Stimulated activated CD4-positive, alpha-beta T cell treated with anti-CD3 and anti-CD28 coated beads, Interleukin-1b, Interleukin-23, amount 100 ng/mL, for 24 hours (primary cell): ENCODE measurements around the gene MORN5.

Experiments
- DNase-seq, 4 experiments: peaks; one replicate each; pipeline ENCODE4 v3.0.0-alpha.2; 2020; ENCODE audit warnings: low read depth in 4 of 4, low spot score in 1 of 4

The MORN5 gene

GRCh38 chr9:122190597-122191381 lies 31.1 kb downstream of the MORN5 start:
- DNase-seq = peak in 1 of 4 experiments; percentile 1

- DNase-seq = no peak
Measured at GRCh38 chr9:122191584-122191983, 31.9 kb downstream of the MORN5 start.

GRCh38 chr9:122192261-122192875 lies 32.7 kb downstream of the MORN5 start:
- no peak for DNase-seq

GRCh38 chr9:122192914-122193525 lies 33.3 kb downstream of the MORN5 start:
- no peak for DNase-seq

DNA sequence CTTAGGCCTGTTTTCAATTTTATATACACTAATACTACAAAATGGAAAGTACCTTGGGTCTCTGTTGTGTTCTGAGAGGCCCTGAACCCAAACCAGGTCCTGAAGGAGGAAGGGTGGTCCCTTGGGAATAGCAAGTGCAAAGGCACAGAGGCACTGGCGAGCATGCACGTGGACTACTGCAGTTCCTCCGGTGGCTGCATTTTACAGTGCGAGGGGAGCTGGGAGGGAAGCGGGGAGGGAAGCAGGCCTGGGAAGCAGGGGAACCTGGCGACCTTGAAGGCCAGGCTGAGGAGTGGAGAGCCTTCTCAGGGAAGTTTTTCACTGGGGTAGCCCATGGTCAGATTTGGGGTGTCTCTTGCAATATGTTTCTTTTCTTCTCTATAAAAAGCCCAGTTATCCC lies 33.9 kb downstream of the MORN5 start:
- DNase-seq = no peak

- no peak for DNase-seq
Measured at GRCh38 chr9:122195875-122196274, 36.2 kb downstream of the MORN5 start.

GRCh38 chr9:122197426-122197825 lies 37.7 kb downstream of the MORN5 start:
- no peak for DNase-seq

DNA sequence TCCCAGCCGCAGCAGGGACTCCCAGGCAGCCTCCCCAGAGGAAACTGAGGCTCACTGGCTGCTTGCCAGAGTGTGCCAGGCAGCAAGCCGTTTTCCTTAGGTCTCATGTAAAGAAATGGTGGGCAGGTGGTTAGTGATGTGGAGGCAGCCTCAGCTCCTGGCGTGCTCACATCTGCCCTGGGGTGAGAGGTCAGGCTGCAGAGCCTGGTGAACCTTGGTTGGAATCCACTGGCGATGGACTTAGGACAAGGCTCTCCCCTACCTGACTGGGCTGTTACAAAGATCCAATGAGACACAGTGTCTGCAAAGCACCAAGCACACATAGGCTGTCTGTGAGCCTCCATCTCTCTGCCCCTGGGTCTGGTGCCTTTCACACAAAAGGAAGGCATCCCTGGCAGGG lies 38.2 kb downstream of the MORN5 start:
- DNase-seq = no peak

DNA sequence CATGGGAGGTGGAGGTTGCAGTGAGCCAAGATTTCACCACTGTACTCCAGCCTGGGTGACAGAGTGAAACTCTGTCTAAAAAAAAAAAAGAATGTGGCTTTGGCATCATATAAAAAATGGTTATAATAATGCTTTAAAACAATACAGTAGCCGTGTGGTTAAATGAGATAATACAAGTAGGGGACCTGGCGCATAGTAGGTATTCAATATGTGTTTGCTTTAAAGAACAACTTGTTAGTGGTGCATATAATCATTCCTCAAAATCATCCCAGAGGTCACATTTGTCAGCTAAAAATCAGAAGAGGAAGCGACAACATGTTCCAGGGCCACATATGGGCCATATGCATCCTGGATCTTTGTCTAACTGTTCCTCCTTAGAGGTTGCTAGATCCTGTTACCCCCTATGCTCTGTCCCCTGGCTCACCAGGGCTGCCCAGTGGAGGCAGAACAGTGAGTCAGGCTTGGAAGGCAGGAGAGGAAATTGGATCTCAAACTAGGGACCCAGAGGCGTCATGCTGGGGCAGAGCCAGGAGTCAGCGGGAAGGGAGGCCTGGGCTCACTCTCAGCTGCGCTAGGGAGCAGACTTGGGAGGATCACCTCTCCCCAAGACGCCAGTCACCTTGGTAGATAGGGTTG lies 41.4 kb downstream of the MORN5 start:
- DNase-seq = no peak

- no peak for DNase-seq
Measured at GRCh38 chr9:122201641-122202040, 41.9 kb downstream of the MORN5 start.

- no peak for DNase-seq
Measured at GRCh38 chr9:122202111-122202510, 42.4 kb downstream of the MORN5 start.

DNA sequence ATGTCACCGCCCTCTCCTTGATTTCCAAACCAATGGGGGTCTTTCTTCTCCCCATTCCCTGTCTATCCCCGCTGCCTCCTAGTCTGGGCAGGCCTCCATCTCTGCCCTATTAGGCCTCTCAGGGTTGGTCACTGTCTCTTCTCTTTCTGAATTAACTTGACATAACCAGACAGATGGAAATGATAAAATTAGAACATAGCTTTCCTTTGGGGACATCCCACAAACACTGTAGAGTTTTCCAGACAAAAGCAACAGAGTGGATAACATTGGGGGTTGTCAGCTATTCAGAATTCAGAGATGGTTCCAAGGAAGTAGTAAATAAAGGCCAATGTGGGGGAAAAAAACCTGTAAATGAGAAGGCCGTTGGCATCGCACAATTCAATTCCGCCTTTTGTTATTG lies 44.3 kb downstream of the MORN5 start:
- DNase-seq = no peak

DNA sequence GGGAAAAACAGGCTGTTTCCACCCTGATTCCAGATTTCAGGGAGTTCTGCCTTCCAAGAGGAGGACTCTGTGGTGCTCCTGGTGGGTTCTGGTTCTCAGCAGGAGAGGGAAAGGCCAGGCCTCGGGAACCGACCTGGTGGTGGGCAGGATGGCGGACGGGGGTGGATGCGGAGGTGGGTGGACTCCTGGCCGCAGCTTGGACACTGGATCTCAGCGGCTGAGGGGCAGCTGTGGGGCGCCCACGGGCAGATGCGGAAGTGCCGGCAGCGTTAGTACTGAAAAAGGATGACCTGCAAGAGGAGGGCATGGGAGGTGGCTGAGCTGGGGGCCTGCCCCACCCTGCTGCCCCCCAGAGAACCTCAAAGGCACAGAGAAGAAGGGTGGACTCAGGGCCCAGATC lies 44.8 kb downstream of the MORN5 start:
- no peak for DNase-seq

DNA sequence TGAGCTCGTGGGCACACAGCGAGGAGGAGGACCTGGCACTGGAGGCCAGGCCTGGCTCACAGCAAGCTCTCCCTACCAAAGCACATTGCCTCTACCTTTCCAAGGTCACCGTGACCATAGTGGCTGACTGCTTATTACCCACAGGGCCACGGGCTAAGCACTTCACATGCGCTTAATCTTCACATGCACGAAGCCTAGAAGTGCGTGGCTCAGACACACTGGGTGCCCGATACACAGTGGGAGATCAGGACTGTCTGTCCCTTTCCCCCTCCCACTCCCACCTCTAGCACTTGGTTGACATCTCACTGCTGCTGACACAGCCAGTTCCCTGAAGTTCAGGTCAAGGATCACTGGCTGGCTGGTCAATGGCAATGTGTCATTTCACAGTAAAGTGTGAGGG lies 45.5 kb downstream of the MORN5 start:
- DNase-seq = no peak

DNA sequence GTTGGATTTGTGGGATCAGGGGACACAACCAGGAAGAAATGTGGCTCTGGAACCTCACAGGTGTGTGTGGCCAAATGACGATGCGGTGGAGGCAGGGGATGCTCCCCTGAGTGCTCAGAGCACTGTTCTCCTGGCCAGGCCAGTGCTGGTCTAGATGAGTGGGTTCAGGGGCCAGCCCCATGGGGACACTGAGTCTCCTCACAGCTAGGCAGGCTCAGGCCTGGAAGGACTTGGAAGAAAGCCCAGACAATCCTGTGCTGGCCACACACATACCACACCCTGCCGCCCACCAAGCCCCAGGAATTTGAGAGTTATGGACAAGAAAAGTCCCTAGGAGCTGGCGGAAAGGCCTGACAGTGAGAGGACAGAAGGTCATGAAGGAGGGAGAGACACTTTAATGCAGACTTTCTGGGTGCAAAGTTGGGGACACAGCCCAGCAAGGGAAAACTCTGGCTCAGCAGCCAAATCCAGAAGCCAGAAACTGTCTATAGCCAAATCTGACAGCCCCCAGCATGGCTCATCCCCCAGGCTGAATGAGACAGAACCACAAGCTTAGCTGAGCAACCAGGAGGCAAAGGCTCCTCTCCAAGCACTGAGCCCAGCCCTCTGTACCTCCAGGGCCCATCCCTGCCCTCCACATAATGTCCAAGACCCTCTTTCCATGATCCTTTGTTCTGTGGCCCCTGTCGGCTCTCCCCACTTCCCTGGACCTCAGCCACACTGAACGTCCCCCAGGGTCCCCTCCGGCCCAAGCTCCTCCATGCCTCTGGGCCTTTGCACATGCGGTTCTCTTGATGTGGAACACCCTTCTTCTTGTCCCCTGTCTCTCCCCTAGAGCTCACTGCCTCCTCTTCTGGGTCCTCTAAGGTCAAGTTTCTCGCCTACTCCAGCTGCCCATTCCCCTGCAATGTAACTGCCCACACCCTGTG lies 46.7 kb downstream of the MORN5 start:
- DNase-seq = no peak

- DNase-seq = no peak
Measured at GRCh38 chr9:122207096-122207495, 47.4 kb downstream of the MORN5 start.

GRCh38 chr9:122209451-122209850 lies 49.7 kb downstream of the MORN5 start:
- DNase-seq = no peak

GRCh38 chr9:122212473-122213004 lies 52.8 kb downstream of the MORN5 start:
- no peak for DNase-seq

DNA sequence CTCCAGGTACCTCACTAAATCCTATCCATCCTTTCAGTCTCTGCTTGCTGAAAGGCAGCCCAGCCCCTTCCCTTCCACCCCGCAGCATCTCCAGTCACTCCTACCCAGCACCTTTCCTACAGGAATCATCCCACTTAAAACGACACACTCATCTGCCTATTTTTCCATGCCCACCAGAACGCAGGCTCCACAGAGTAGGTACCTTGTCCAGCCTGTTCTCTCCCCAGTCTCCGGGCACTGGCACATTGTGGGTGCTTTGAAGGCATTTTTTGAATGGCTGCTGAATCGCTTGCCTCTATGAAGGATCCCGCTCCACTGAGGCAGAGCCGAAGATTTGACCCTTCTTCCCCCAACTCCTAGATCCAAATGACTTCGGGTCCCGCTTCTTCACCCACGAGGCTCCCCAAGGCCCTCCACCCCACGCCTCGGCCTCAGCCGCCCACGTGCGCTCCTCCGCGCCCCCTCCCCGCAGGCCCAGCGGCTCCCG lies 53.4 kb downstream of the MORN5 start:
- no peak for DNase-seq
